ENCODE data around the gene CAAP1. TPM values are rescaled to one million over a fixed set of nuclear protein-coding genes. Genes with fewer than 3 reads are reported as not detected.

The CAAP1 gene
- total and polyA plus RNA-seq, 2 of the 8 experiments (the other 6 are each of a cell fraction or from before 2014, with no cell fraction given), result 9.5 to 36.7 TPM

GRCh38 chr9:26800322-26800721 is 92.3 kb downstream of the CAAP1 start:
- Histone ChIP-seq H3K4me3 (ENCODE audit: extremely low read depth in 1 of 4, insufficient read depth in 2 of 4, low read depth in 3 of 4, low read length in 4 of 4) (no peak overlapping the region), H4K91ac (replicated peaks; ENCODE audit: insufficient read length, low read length) (no peak overlapping the region), H3K23ac (ENCODE audit: insufficient read length) (no peak overlapping the region), H2BK5ac (ENCODE audit: low read depth, low read length) (no peak overlapping the region), H3K4me1 (replicated peaks in 1 of 4; ENCODE audit: control insufficient read depth in 3 of 4, insufficient read depth in 4 of 4, low read length in 3 of 4) (peaks cover 0 to 9% (median 1%) of the 10 kb centered on the region in 4 experiments; a peak in 3 of 7 replicates), H4K20me1 (replicated peaks in 1 of 2; ENCODE audit: control insufficient read depth in 1 of 2, insufficient read depth in 2 of 2, low read length in 2 of 2) (no peaks in the 10 kb centered on the region), H2AFZ (ENCODE audit: low read length) (no peak overlapping the region), H3K14ac (ENCODE audit: insufficient read length) (no peak overlapping the region), H3K79me2 (ENCODE audit: control insufficient read depth in 1 of 2, insufficient read depth in 2 of 2, low read length in 2 of 2) (no peaks in the 10 kb centered on the region), H3K9me3 (ENCODE audit: insufficient read depth in 2 of 2, low read depth in 1 of 2, low read length in 1 of 2) (no peaks in the 10 kb centered on the region), H2BK15ac (ENCODE audit: low read length) (no peak overlapping the region), H3K4me2 (ENCODE audit: insufficient read depth in 1 of 2, low read depth in 2 of 2, low read length in 2 of 2) (no peak overlapping the region; a peak in 1 of 4 replicates), H2BK12ac (ENCODE audit: low read depth, low read length) (no peak overlapping the region), H4K8ac (ENCODE audit: extremely low read depth, insufficient read depth, low read length) (no peak overlapping the region), H2BK20ac (ENCODE audit: low read length) (no peak overlapping the region), H3K23me2 (ENCODE audit: low read depth, low read length) (no peaks in the 10 kb centered on the region), H2AK5ac (ENCODE audit: low read depth, low read length) (no peak overlapping the region), H3K27me3 (replicated peaks in 1 of 4; ENCODE audit: control insufficient read depth in 3 of 4, extremely low read depth in 1 of 4, insufficient read depth in 3 of 4, low read length in 3 of 4) (no peaks in the 10 kb centered on the region), H3K4ac (replicated peaks; ENCODE audit: insufficient read length, low read depth, low read length) (no peak overlapping the region), H3K18ac (ENCODE audit: extremely low read depth, low read length) (no peak overlapping the region), H3K9ac (replicated peaks in 1 of 4; ENCODE audit: extremely low read depth in 1 of 4, low read depth in 3 of 4, low read length in 3 of 4) (no peak overlapping the region), H4K5ac (ENCODE audit: insufficient read length, low read depth, low read length) (no peak overlapping the region), H3K27ac (ENCODE audit: low read depth, low read length) (no peak overlapping the region), H2BK120ac (replicated peaks; ENCODE audit: low read depth, low read length) (no peak overlapping the region), H3K79me1 (ENCODE audit: low read depth, low read length) (no peaks in the 10 kb centered on the region), H3K36me3 (ENCODE audit: control insufficient read depth in 2 of 4, insufficient read depth in 4 of 4, low read length in 3 of 4) (no peaks in the 10 kb centered on the region), H3K56ac (replicated peaks; ENCODE audit: insufficient read length, low read depth, low read length) (no peak overlapping the region)
- TF ChIP-seq EGR1 (IDR thresholded peaks at IDR 0.05; ENCODE audit: borderline replicate concordance, low read depth, low read length), result no peak
- no peak for TF ChIP-seq FOSL1 (IDR thresholded peaks at IDR 0.05; ENCODE audit: insufficient read depth, low read depth, low read length)
- no peak for TF ChIP-seq KDM5A (IDR thresholded peaks at IDR 0.05; ENCODE audit: low read length)
- TF ChIP-seq EZH2 (IDR thresholded peaks at IDR 0.05; ENCODE audit: low read depth, low read length, severe bottlenecking), result no peak
- TF ChIP-seq GTF2F1 (IDR thresholded peaks at IDR 0.05; ENCODE audit: borderline replicate concordance, low read depth, low read length), result no peak
- no peak for TF ChIP-seq CHD2 (IDR thresholded peaks at IDR 0.05; ENCODE audit: low read length)
- TF ChIP-seq CREB1 (IDR thresholded peaks at IDR 0.05), result no peak
- no peak for TF ChIP-seq HDAC2 (IDR thresholded peaks at IDR 0.05; ENCODE audit: borderline replicate concordance in 1 of 2, low read depth in 2 of 2, low read length in 2 of 2)
- no peak for TF ChIP-seq SP1 (IDR thresholded peaks at IDR 0.05; ENCODE audit: low read depth, low read length)
- no peak for TF ChIP-seq SUZ12 (IDR thresholded peaks at IDR 0.05; ENCODE audit: low read length)
- no peak for TF ChIP-seq ZNF274 (IDR thresholded peaks at IDR 0.05; ENCODE audit: borderline replicate concordance, extremely low read depth, low read length)
- TF ChIP-seq EP300 (IDR thresholded peaks at IDR 0.05; ENCODE audit: borderline replicate concordance in 1 of 2, low read depth in 2 of 2, low read length in 2 of 2), result no peak
- no peak for TF ChIP-seq PHF8 (conservative IDR thresholded peaks at IDR 0.05; ENCODE audit: low read depth, low read length)
- ChIA-PET CTCF (ENCODE audit: partially characterized antibody) (no interaction called here), POLR2A (ENCODE audit: partially characterized antibody) (interaction anchor here (1.1 kb wide), 1 partner anchor 86 kb away, joined by 3 read pairs; no protein-coding TSS in a partner anchor)
- FAIRE-seq (no peak), DNase-seq (ENCODE audit: low read depth in 1 of 2, low spot score in 2 of 2) (no peak)
